D341Med (cell line): Measurements from ENCODE around the gene CBX8.

Experiments used
- DNase-seq: peaks from one replicate; pipeline ENCODE4 v3.0.0; 2012; ENCODE audit warnings: low spot score

CBX8 gene

DNA sequence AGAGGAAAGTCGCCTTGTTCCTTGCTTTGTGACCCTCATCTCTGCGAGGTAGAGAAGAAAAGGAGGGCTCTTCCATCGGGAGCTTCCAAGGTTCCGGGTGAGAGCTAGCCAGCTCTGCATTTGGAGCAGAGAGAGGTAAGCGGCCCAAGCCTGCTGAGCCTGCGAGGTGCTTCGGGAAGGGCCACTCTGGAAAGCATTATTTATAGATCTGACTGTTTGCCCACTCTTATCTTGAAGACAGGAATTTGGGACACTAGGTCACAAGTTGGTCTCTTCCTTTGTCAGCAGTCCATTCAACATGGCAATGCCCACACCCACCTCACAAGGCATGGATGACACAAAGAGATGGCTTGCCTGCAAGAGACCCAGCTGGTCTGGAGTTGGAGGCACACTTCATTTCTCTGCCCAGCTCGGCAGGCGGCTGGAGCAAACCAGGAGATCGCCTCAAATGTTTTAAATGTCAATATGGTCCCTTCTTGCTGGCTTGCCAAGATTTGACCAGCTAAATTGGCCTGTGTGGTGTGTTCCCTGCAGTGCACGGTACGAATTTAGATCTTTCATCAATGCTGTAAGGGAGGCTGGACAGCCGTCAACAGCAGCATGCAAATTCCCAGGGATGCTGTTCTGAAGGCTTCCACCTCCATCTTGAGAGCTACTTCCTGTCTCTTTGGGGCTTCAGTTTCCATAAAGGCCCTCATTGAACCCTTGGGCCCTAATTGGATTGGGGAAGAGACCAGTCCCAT, 22.8 kb upstream of the CBX8 start:
- no peak for DNase-seq

DNA sequence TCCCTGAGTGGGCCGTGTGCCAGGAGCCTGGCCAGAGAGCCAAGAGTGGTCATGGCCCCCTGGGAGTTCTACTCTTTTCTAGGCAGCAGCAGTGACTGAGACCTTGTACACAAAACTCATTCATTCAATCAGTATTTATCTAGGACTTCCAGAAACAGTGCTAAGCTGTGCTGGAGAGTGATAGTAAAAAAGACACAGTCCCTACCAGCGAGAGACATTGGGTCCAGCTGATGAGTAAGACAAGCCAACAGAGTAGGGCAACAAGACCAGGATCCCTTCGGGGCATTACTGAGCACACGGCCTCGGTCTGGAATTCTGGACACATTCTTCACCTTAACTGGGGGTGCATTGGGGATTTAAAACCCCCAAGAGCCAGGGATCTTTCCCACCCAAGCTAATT, 22.2 kb upstream of the CBX8 start:
- DNase-seq: no peak

DNA sequence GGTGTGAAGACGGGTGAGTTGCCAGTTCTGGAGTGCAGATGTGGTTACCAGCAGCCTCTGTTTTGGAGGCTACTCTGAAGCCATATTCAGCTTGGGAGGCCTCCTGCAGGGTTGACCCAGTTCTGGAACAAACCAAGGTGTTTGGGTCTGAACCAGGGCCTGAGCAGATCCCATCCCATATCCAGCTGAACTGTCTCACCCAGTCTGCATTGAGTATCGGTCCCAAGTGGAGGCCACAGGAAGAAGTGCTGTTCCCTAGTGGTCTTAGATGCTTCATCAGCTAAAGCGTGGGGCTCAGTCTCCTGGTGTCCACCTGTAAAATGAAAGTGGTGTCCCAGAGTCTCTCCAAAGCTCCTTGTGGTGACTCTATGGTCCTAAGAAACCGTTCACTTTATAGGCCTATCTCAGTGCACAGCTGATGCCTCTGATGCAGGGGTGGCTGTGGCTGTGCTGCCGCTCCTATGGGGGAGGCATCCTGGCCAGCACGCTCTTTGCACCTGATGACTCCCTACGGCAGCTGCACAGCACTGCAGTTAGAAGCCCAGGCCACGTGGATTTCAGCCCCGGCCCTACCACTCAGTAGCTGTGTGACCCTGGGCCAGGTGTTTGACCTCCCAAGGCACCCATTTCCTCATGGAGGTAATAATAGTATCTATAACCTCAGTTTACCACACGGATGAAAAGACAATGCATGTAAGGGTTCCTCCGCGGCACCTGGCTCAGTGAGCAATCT, 21.3 kb upstream of the CBX8 start:
- no peak for DNase-seq

DNA sequence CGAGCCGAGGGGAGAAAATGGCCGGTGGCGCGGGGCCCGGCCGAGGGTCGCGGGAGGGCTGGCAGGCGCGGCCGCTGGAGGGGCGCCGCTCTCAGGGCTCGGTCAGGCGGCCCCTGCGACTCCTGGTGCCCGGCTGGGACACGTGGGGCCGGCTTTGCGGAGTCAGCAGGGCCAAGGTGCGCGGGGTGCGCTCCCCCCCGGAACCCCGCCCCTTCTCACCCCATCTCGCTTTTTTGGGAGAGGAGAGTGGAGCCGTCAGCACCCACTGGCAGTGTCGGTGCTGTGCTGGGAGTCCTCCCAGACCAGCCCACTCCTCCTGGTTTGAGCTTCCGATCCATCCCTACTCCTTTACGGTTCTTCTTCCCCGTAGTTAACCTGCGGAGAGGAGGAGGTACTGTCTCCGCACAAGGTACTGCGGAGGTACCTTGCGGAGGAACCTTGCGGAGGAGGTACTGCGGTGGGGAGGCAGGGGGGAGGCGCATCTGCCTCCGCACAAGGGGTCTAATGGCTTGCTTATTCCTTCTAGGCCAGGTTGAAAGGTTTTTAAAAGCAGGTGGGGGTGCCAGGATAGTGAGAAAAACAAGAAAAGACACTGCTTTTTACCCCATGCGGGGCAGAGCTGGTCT, 19.1 kb upstream of the CBX8 start:
- DNase-seq: no peak

DNA sequence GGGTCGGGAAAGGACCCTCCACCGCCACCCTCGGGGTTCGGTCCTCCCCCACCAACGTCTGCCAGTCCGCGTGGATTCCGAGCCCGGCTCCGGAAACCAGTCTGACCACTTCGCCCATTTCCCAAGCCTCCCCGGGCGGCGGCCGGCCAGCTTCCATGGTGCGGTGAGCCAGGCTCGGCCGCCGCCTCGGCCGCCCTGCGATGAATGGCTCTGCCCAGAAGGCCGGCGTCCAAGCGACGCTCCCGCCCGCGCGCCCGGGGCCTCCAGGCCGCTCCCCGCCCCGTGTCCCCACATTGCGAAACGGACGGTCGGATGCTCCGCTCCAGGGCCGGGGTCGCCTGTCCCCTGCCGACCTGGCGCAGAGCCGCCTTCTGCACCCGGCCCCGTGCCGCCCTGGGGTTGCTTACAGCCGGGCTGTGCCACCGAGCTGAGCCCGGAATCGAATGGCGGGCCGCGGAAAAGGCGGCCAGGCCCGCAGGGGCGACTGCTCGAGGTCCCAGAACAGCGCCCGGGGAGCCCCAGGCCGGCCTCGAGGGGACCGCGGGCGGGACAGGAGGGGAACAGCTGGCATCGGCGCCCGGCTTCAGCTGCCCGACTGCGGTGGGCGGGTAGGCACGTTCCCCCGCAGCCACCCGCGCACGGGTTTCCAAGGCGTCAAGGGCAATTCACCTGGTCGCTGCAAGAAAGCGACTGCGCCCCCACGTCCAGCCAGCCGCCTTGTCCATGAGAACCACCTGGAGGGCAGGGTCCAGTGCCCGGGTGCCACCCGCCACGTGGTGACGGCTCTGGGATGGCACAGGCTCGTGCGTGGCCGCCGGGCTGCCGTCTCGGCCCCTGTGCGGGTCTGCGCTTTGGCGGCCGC, 18.3 kb upstream of the CBX8 start:
- peak; percentile 47 for DNase-seq

DNA sequence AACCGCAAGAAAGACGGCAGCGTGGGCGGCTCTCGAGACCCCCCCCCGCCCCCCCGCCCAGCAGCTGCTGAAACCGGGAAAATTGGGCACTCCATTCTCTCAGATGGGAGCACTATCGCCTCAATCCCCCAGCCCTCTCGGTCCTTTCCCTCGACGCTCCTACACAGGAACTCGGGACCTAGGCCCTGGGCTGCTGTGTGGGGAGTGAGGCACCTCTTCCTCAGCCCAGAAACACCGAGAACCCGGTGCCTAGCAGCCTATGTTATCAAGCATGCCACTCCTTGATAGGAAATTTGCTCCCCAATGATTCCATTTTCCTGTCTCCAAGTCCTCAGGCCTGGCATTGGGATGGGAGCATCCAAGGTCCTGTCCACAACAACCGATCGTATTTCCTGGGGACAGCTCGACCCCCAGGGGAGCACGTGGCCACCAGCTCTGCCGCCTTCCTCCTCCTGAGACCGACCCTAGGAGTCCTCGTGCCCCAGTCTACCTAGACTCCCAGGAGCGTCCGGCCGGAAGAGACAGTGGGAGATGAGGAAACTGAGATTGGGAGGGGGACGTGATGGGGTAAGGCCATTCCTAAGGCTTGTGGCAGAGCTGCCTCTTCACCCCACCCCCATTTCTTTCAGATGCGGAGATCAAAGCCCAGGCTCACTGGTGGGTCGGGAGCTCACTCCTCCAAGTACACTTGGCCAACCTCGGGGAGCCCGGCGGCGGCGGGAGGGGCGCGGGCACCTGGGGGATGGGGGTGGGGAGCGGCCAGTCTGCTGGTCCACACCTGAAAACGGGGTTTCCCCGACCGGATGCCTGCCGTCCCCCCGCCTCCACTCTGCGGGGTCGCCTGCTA, 17.5 kb upstream of the CBX8 start:
- DNase-seq: no peak

DNA sequence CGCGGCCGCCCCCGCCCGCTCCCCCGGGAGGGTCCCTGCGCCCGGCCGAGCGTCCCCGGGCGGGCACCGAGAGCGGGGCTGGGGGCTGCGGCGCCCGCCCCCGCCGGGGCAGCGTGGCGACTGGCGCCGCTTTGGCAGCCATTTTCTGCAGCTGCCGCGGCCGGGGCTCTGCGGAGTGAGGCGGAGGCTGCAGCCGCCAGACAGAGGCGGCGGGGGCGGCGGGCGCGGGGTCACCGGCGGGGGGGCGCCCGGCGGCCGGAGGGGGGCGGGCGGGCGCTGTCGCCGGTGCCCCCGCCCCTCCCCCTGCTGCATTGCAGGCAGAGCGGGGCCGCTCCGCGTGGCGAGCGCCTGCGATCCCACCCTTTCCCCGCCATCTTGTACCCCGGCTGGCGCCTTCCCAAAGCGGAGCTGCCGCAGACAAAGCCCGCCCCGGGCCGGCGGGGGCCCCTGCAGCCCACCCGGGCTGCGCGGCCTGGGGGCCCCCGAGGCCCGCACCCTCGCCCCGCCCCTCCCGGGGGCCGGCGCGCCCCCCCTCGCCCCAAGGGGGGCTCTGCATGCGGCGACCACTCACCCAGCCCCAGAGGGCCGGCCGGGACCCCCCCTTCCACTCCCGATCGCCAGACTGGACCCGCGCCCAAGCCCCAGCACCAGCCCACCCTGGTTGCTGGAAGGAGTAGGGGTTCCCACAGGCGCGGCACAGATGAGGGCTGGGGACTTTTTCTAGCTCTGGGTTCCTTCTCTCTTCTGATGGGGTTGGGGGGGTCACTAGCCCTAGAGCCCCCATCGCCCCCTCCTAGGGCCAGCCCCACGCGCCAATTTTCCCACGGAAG, 16.6 kb upstream of the CBX8 start:
- DNase-seq: peak; percentile 91

DNA sequence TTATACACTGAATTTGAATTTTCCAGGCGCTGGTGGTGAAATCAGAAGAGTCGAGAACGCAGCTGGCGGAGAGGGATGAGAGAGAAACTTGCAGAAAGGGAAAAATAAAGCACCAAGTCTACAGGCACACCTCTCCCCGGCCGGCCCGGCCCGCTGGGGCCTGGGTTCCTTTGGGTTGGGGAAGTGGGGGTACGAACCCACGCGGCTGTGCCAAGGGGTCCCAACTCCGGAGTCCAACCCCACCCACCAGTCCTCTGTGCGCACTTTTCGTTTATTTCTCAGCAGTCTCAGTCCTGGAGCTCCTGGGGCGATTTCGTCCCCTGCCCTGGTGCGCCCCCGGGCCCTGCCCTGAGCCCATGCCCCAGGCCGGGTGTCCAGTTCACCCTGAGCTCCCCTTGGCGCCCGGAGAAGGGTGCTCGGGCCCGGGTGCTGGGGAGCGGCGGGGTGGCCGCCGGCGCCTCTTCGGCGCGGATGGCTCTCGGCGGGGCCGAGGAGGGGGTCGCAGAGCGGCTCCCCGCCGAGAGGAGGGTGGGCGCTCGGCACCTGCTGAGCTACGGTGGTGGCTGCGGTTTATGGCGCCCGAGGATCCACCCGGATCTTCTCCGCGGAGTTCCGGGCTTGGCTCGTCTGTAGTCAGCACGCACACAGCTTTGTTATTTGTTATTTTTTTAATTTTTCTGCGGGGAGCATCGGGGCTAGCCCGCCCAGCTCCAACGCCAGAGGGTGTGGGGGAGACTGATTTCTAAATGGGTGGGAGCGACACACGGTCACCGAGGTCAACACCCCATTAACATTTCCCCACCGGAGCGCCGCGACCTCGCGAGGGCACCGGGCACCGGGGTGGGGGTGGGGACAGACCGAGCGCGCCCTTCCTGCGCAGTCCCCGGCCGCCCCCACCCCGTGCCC, 15.7 kb upstream of the CBX8 start:
- DNase-seq: peak; percentile 56

DNA sequence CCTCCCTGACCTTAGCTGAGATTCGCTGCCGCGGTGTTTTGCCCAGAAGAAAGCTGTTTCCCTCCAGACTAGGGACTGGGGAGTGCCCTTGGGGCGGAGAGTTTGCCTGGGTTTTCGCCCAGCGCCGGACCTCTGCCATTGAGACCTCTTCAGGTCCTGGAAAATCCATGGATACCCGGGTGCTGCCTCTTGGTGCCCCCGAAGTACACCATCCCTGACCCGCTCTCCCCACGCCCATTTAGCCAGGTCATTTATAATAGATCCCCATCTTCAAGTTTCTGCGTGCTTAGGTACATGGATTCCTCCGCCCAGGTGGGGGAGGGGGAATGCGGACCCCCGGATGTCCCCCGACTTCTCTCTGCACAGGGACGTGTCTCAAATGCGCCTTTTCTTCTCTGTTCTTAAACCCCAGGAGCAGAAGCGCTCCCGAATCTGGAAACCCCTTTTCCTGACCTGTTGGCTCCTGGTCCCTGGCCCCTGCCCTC, 15.0 kb upstream of the CBX8 start:
- DNase-seq: no peak

DNA sequence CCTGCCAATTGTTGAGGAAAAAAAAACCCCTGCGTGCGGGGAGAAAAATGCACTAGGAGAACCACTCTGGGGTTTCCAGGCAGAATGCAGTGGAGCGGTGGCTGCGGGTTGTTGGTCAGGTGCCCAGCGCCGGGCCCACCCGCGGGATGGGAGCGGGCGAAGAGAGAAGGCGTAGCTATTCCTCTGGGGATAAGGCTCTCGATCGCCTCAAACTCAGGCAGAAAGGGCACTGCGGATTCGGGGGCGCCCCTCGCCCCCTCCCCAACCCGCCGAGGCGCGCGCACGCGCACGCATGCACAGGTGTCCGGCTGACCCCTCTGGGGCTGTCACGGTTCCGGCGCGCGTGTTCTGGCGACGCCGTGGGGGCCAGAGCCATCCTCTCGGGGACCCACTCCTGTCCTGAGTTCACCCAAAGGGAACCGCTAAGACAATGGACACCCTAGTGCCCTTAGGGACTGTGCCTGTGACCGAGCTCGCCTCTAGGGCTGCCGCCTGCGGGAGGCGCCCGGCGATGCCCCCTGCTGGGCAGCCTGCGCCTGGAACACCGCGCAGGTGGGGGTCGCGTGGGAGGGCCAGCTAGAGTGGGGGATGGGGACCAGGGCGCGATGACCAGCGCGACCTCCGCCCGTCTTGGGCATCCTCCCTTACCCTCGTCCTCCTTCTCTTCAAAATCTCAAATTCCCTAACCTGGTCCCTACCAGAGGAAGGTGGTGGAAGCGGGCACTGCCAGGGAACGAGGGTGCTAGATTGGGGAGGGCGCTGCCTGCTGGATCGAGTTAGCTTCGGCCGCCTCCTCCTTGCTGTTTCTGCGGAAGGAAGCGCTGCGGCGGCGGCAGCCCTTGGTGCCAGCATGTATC, 14.4 kb upstream of the CBX8 start:
- peak; percentile 95 for DNase-seq

DNA sequence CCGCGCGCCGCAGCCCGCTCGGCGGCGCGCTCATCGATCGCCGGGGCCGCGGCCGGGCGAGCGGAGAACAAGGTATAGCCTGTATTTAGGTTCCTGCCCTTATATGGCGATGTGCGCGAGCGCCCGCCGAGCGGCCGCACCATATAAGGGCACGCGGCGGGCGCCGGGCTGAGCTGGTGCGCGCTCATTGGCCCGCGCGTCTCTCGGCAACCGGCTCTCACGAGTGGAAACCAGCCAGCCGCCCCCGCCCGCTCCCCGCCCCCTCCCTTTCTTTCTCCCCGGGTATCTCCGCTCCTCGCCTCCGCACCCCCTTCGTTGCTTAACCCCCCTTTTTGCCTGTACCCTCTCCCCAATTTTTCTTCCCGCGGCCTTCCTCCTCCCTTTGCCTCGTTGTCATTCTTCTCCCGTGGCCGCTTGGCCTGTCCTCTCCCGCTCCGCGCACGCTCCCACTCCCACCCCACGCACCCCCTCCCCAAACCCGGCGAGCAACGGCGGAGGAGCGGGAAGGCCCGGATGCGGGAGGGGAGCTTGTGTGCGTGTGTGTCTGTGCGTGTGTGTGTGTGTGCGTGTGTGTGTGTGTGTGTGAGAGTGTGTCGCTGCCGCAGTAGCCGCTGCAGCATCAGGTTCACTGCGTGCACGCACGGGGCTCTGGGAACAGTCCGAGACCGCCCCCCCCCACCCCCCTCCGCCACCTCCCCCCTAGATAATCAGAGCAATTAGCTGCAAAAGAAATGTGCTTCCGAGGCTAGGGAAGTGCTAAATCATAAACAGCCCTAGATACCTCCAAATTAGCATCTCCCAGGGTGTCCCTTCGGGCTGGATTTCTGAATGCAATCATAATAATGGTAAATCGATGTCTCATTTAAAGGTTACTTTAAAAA, 13.5 kb upstream of the CBX8 start:
- DNase-seq: peak; percentile 98

DNA sequence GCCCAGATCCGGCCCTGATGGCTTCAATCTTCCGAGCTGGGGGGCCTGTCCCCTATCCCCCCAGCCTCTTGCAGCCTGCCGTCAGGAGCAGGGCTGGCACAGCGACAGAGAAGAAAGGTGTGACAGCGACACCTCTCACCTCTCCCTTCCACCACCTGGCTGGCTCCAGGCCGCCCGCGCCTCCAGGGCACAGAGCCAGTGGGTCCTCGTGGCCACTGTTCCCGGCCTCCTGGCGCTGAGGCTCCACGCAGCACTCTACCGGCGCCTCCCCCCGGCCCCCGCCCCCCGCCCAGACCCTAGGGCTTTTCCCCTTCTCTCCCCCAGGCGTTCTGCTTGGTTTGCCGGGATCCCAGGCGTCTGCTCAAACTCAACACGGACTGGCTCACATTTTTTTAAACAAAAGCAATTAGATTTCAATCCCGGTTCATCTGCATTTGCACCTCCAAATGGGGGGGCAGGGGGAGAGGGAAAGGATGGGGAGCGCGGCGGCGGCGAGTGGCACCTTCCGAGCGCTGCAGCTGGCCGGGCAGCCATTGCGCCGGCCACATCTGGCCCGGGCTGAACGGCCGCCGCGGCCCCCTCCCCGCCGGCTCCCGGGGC, 12.8 kb upstream of the CBX8 start:
- peak; percentile 62 for DNase-seq

DNA sequence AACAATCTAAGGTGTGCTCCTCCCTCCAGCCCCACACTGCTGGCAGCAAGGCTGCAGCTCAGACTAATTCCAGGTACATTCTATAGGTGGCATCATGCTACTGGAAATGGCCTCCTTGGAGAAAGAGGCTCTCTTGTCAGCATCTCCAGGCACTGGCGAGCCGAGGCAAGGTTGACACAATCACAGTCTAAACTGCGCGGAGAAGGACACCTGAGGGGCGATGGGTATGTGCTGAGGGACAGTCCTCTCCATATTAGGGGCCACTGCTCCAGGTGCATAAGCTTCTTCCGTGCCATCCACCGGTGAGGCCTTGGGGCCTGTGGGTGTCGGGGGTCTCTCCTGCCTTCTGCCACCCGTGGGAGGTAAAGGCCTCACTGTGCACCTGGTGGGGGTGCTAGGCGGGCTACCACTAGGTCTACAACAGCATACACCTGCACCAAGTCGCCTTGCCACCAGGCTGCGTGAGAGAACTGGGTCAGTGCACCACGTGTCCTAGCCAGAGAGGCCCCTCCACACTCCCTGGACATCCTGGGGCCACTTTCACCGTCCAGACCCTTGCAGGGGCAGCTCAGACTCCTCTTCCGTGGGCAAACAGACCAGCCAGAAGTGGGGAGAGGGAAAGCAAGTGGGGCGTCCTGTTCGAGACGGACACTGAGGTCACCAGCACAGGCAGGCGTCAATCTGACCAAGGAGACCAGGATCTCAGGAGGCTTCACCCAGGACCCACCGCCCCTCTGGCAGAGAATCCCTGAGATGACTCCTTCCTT, 12.1 kb upstream of the CBX8 start:
- peak; percentile 60 for DNase-seq

DNA sequence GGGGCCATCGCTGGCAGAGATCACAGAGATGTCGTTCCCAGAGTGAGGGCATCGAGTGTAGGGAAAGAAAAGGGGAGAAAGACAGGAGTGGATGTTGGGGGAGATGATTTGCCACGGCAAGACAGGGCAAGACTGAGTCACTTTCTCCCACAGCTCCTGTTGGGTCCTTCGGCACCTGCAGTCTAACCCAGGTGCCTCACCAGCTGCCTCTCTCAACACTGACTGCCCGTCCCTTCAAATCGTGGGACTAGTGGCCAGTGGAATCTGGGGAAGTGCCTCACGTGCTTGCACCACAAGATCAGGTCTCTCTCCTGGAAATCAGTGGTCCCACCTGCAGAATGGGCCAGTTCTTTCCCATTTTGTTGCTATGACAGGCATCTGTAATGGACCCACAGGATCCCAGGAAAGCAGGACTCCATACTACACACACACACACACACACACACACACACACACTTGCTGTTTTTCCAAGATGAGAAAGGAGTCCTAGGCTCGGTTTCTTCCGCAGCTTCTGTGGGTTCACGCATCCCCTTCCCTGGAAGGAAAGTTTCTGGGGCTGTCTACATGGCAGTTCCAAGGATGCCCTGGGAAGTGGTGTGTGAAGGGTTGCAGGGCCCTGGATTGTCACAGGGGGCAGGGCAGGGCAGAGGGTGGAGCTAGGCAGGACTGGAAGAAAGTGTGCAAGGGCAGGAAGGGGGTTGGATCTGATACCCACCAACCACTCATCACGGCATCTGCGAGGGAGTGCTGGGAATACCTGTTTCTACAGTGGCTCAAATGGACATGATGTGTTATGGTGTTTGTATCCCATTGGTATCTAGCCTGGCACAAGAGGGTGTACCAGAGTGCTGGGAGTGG, 10.2 kb upstream of the CBX8 start:
- no peak for DNase-seq

DNA sequence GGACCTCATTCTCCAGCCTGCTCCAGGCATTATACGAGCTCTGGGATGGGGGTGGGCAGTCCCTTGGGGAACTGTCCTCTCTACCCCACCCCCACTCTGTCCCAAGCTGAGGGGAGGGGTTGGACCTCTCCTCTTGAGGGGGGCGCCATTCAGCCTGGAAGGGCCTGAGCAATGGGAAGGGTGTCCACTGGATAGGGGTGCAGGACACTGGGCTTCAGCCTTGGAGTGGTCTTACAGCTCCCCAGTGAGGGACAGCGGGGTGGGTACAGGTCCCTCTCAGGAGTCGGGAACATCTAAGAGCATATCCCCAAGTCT, 9.5 kb upstream of the CBX8 start:
- DNase-seq: no peak
